Measurements from ENCODE around the gene FRY. TPM values are rescaled to one million over a fixed set of nuclear protein-coding genes. Genes with fewer than 3 reads are reported as not detected.

The FRY gene
- total and polyA plus RNA-seq, 2 donors (not counting 1 experiment from before 2014, with no cell fraction given), result 2.3 to 6.3 TPM

GRCh38 chr13:32028711-32029110 lies 2.9 kb upstream of the FRY start:
- H3K27ac ChIP-seq (ENCODE audit: low read length in 2 of 2), result no peak overlapping the region
- H3K4me1 ChIP-seq (ENCODE audit: control insufficient read depth in 2 of 2, insufficient read depth in 2 of 2, low read length in 2 of 2), result peaks cover 8 to 10% of the 10 kb centered on the region in 2 donors
- intact Hi-C loops (cut with micrococcal nuclease), result no loop called here
- no peak overlapping the region for H3K4me2 ChIP-seq (replicated peaks; ENCODE audit: low read depth, low read length, poor library complexity, severe bottlenecking)
- Mint-ChIP-seq H3K4me1 (peaks cover 14% of the 10 kb centered on the region), H3K27ac (no peak overlapping the region), H3K9me3 (ENCODE audit: insufficient read depth) (no peaks in the 10 kb centered on the region), H3K27me3 (no peaks in the 10 kb centered on the region), H3K4me3 (no peak overlapping the region)
- ATAC-seq (ENCODE audit: low read depth) (no peak), DNase-seq (no peak)
- POLR2A ChIA-PET, result interaction anchor here (0.7 kb wide), 1 partner anchor 77 kb away, joined by 3 read pairs; no protein-coding TSS in a partner anchor
- no peaks in the 10 kb centered on the region for H3K9me3 ChIP-seq (ENCODE audit: control extremely low read depth in 1 of 3, control insufficient read depth in 2 of 3, insufficient read depth in 1 of 3, low read length in 2 of 3)
- CTCF ChIA-PET, result no interaction called here
- no peak overlapping the region for H3K4me3 ChIP-seq (ENCODE audit: control extremely low read depth in 1 of 5, extremely low read depth in 1 of 5, insufficient read depth in 1 of 5, low read depth in 2 of 5, low read length in 4 of 5)
- H3K79me2 ChIP-seq (ENCODE audit: control insufficient read depth, insufficient read depth, low read length), result no peaks in the 10 kb centered on the region
- H3K36me3 ChIP-seq (replicated peaks in 1 of 2; ENCODE audit: control extremely low read depth in 1 of 2, control insufficient read depth in 1 of 2, extremely low read depth in 1 of 2, insufficient read depth in 2 of 2, low read length in 1 of 2), result no peaks in the 10 kb centered on the region
- H2AFZ ChIP-seq (ENCODE audit: insufficient read depth, low read depth, low read length, poor library complexity, severe bottlenecking), result no peak overlapping the region
- TF ChIP-seq, protein P1, sequence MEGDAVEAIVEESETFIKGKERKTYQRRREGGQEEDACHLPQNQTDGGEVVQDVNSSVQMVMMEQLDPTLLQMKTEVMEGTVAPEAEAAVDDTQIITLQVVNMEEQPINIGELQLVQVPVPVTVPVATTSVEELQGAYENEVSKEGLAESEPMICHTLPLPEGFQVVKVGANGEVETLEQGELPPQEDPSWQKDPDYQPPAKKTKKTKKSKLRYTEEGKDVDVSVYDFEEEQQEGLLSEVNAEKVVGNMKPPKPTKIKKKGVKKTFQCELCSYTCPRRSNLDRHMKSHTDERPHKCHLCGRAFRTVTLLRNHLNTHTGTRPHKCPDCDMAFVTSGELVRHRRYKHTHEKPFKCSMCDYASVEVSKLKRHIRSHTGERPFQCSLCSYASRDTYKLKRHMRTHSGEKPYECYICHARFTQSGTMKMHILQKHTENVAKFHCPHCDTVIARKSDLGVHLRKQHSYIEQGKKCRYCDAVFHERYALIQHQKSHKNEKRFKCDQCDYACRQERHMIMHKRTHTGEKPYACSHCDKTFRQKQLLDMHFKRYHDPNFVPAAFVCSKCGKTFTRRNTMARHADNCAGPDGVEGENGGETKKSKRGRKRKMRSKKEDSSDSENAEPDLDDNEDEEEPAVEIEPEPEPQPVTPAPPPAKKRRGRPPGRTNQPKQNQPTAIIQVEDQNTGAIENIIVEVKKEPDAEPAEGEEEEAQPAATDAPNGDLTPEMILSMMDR (IDR thresholded peaks at IDR 0.05), result no peak
- no peak for TF ChIP-seq EZH2 (IDR thresholded peaks at IDR 0.05; ENCODE audit: borderline replicate concordance, insufficient read depth, low read depth, low read length, poor library complexity, severe bottlenecking)
- WGBS (ENCODE audit: insufficient coverage), result no CpG with 5 or more reads among the region's 3 CpGs
- no peaks in the 10 kb centered on the region for H4K20me1 ChIP-seq (ENCODE audit: control insufficient read depth, insufficient read depth, low read length, poor library complexity, severe bottlenecking)
- no peak overlapping the region for H3K9ac ChIP-seq (ENCODE audit: low read length)
- no peaks in the 10 kb centered on the region for H3K27me3 ChIP-seq (replicated peaks in 1 of 4; ENCODE audit: control extremely low read depth in 1 of 4, control insufficient read depth in 3 of 4, insufficient read depth in 4 of 4, low read length in 3 of 4)

- Histone ChIP-seq H3K4me3 (ENCODE audit: control extremely low read depth in 1 of 5, extremely low read depth in 1 of 5, insufficient read depth in 1 of 5, low read depth in 2 of 5, low read length in 4 of 5) (no peak overlapping the region), H3K36me3 (replicated peaks in 1 of 2; ENCODE audit: control extremely low read depth in 1 of 2, control insufficient read depth in 1 of 2, extremely low read depth in 1 of 2, insufficient read depth in 2 of 2, low read length in 1 of 2) (no peaks in the 10 kb centered on the region), H4K20me1 (ENCODE audit: control insufficient read depth, insufficient read depth, low read length, poor library complexity, severe bottlenecking) (no peaks in the 10 kb centered on the region), H3K4me1 (ENCODE audit: control insufficient read depth in 2 of 2, insufficient read depth in 2 of 2, low read length in 2 of 2) (peaks cover 8 to 10% of the 10 kb centered on the region in 2 donors), H3K79me2 (ENCODE audit: control insufficient read depth, insufficient read depth, low read length) (no peaks in the 10 kb centered on the region), H3K27me3 (replicated peaks in 1 of 4; ENCODE audit: control extremely low read depth in 1 of 4, control insufficient read depth in 3 of 4, insufficient read depth in 4 of 4, low read length in 3 of 4) (peaks cover 0 to 6% (median 0%) of the 10 kb centered on the region in 4 experiments), H2AFZ (ENCODE audit: insufficient read depth, low read depth, low read length, poor library complexity, severe bottlenecking) (no peak overlapping the region), H3K9ac (ENCODE audit: low read length) (no peak overlapping the region), H3K4me2 (replicated peaks; ENCODE audit: low read depth, low read length, poor library complexity, severe bottlenecking) (no peak overlapping the region), H3K9me3 (ENCODE audit: control extremely low read depth in 1 of 3, control insufficient read depth in 2 of 3, insufficient read depth in 1 of 3, low read length in 2 of 3) (no peaks in the 10 kb centered on the region), H3K27ac (ENCODE audit: low read length in 2 of 2) (no peak overlapping the region)
- Mint-ChIP-seq H3K9me3 (ENCODE audit: insufficient read depth) (no peaks in the 10 kb centered on the region), H3K4me3 (no peak overlapping the region), H3K4me1 (peaks cover 16% of the 10 kb centered on the region), H3K27ac (no peak overlapping the region), H3K27me3 (no peaks in the 10 kb centered on the region)
- intact Hi-C loops (cut with micrococcal nuclease), result loop anchor here (2.0 to 10.0 kb wide), 3 partner anchors 17 to 415 kb away; no protein-coding TSS in a partner anchor
- ATAC-seq (ENCODE audit: low read depth) (no peak), DNase-seq (no peak)
- ChIA-PET POLR2A (no interaction called here), CTCF (no interaction called here)
- TF ChIP-seq EZH2 (IDR thresholded peaks at IDR 0.05; ENCODE audit: borderline replicate concordance, insufficient read depth, low read depth, low read length, poor library complexity, severe bottlenecking), result no peak
- TF ChIP-seq, protein P1 (IDR thresholded peaks at IDR 0.05), result no peak
- 100% methylated on average over 2 of the region's 6 CpGs for WGBS (ENCODE audit: insufficient coverage)
Observed at GRCh38 chr13:32029684-32030083, 1.9 kb upstream of the FRY start.

Measured in B cell (primary cell).